Amygdala (tissue), 56 donors: ENCODE results near the gene KIF12.

Source experiments
- DNase-seq, 56 donors: peaks; one replicate each; lab custom pipeline; 2025; lab: John Stamatoyannopoulos, UW

Gene KIF12

DNA sequence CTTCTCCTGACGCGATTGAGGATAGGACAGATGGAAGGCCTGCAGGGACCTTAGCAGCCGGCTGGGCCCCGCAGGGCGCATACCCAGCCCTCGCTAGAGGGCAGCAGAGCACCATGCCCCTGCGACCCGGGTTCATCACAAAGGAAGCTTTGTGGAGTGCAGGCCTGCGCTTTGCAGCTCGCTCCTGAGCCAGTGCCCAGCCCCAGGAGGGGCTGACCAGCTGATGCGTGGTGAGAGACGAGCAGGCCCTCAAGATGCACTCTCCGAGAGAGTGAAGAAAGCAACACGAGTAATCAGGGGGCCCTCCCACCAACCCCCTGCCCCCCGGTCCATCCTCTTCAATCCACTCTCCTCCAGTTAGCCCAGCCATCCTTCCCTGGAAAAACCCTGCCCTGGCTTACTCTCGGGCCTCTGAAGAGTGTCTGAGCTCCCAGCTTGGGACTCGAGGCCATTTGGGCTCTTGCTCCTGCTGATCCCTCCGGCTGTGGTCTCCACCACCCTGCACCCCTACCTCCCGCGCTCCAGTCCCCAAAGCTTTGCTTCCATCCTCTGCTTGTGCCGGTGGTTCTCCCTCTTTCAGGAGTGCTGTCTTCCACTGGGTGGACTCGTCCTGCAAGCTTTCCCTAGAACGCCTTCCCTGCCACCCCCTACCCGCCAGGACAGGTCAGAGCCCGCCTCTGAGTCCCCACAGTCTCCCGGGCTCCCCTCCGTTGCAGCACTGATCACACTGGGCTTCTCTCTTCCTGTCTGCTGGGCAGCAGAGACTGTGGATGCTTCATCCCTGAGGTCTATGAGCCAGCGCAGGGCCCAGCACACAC lies 9.1 kb upstream of the KIF12 start:
- peak in 51 of 56 donors; percentile 14 to 85 (median 60) for DNase-seq

DNA sequence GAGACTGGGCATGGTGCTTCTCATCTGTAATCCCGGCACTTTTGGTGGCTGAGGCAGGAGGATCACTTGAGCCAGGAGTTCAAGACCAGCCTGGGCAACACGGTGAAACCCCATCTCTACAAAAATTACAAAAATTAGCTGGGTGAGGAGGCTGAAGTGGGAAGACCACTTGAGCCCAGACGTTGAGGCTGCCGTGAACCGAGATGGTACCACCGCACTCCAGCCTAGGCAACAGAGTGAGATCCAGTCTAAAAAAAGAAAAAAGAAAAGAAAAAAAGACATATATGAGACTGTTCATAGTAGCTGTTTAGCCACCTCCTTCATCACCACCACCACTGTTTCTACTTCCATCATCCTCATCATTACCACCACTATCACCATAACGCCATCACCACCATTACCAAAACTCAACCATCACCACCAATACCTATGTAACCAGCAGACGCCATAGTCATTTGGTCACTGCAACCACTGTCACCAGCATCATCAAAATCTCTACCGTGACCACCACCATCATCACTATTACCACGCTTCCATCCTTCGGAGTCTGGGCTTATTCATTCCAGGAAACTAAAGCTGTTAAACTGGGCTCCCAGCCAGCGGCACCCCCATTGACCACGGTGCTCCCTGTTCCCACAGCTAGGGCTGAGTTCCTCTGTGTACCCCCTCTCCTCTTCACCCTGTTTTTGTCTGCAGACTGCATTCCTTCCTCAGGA lies 8.4 kb upstream of the KIF12 start:
- no peak for DNase-seq

DNA sequence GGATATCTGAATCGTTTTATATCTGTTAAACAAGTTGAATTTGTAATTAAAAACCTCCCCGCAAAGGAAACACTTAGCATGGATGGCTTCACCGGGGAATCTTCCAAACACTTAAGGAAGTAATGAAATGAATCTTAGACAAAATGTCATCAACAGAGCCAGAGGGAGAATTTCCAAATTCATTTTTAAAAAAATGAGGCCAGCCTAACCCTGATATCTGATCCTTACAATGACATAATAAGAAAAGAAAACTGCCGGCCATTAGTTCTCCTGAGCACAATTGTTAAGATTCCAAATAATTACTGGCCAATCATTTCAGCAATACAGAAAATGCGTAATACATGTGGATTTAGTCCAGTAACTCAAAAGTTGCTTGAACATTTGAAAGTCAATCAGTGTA lies 6.1 kb upstream of the KIF12 start:
- no peak for DNase-seq

DNA sequence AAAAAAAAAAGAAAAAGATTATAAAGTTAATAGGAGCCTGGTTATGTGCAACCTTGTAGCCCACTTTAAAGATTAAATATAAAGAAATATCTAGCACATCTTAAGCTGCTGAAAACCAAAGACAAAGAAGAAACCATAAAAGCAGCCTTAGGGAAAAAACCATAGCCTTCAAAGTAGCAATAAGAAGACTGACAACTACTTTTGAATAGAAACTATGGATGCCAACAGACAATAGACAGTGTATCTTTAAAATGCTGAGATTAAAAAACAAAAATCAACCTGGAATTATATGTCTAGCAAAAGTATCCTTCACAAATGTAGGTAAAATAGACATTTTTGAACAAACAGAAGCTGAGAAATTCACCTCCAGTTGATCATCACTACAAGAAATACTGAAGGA lies 3.4 kb upstream of the KIF12 start:
- no peak for DNase-seq

DNA sequence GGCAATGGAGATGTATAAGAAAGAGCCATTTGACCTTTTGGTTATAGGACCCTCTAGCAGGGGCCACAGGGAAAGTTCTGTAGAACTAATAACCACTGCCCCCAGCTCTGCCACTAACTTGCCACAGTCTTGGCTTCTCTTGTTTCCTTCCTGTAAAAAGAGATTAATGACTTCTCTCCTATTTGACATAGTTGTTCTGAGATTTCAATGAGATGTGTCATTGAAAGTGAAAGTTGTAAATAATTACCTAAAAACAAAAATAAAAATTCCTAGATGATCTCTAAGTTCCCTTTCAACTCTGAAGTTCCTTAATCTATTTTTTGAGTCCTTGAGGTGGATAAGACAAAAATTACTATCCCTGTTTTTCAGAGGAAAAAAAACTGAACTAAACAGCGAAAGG lies 1.4 kb upstream of the KIF12 start:
- DNase-seq, result no peak

DNA sequence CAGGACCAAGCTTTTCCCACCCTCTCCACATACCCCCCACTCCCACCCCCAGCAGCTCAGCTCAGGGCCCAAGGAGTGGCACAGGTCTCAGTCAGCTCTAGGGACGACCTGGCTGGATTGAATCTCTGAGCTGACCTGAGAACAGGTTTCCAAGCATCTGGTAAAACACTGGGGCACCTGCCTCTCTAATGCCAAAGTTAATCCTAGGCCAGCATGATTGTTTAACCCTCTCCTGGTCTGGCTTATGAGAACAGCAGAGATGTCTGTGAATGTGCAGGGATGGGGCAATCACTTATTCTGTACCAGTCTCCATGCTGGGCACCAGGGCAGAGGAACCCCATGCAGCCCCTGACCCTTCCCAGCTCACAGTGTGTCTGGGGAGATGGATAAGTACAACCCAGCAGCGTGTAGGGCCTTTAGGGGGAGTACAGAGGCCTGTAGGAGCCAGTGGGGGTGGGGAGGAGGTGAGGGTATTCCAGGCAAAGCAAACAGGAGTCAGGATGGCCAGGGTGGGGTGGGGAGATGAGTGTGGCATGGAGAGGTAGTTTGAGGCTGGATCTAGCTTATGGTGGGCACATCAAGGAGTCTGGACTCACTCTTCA lies 678 bp upstream of the KIF12 start:
- no peak for DNase-seq

DNA sequence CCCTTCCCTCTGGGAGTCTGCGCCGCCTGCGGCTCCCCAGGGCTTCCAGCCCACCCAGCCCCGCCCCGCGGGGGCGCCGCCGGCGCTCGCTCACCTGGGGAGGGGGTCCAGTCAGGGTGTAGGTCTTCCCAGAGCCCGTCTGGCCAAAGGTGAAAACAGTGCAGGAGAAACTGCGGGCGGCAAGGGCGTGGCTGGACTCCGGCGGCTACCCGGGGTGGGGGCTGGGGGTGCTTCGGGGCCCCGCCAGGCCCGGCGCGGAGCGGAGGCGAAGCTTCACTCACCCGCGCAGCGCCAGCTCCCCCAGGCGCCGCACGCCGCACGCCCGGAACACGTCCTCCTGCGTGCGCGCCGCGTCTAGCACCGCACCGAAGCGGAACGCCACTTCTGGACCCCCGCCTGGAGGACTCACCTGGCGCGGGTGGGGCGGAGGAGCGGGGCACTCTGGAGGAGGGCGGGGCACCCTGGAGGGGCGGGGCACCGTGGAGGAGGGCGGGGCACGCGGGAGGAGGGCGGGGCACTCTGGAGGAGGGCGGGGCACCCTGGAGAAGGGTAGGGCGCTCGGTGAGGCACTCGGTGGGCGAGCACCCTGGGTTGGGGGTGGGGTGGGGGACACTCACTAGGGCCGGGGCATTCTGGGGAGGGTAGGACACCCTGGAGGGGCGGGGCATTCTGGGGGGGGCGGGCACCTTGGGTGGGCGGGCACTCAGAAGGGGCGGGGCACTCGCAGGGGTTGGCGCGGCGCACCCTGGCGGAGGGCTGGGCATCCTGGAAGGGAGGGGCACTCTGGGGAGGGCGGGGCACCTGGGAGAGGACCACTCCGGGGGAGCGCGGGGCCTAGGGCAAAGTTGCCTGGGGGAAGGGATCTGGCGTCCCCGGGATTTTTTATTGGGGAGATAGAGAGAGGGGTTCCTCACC lies 814 bp downstream of the KIF12 start:
- peak in 11 of 56 donors; percentile 14 to 70 (median 30) for DNase-seq

DNA sequence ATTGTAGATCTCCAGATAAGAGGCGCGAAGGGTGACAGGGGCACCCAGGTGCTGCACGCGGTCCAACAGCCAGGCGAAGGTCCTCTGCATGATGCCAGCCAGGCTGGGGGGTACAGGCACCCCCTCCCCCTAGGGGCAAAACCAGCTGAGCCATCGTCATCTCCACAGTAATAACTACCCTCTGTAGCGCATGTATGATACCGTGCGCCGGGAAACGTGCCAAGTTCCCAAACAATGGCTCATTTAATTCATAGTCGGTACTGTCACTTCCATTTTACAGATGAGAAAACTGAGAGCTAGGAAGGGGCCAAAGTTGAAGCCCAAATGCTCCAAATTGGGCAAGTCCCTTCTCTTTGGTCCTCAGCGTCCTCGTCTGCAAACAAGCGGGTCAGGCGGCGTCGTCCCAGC lies 1.5 kb downstream of the KIF12 start:
- peak in 5 of 56 donors; percentile 5 to 61 (median 9) for DNase-seq

DNA sequence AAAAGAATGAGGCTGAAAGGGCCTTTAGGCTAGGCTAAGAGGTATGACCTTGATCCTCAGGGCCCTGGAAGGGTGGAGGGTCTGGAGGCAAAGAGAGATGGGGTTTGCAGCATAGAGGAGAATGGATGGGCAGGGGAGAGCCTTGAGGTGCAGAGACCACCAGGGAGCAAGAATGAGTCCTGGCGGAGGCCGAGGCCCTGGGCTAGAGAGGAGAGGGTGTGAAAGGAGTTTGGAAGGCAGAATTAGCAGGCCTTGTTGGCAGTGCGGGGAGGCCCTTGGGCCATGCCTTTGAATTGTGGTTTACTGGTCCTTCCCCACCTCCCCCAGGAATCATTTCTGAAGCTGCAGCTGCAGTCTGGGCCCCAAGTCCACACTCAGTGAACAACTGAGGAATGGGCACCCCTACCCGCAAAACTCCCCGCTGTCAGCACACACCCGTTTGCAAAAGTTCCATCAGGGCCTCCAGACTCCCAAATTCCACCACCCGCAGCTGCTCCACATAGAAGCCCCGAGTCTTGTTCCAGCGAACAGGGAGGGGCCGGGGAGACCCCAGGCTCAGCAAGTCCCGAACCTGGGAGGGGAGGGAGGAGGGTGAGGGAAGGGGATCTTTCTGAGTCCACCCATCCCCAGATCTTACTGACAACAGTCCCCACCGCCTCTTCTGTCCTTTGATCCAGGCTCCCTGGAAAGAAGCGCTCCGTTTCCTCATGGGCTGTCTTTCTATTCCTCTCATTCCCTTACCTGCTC lies 2.1 kb downstream of the KIF12 start:
- no peak for DNase-seq

DNA sequence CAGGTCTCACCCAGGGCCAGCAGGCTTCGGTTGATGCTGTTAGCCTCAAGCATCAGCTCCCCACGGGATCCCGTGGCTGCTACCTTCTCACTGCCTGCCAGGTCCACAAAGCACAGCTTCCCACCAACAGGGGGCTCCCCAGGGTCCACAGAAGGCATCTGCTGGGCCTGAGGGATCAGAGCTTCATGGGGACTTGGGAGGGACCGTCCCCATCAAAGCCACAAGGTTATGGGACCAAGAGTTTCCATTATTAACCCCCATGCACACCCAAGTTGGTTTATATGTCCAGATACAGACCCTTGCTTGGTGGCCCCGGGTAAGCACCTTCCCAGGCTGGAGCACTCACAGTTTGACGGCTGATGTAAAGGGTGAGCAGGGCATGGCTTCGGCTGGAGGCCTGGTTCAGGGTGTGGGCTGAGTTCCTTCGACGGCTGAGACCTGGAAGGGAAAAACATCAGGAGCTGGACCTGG lies 3.0 kb downstream of the KIF12 start:
- no peak for DNase-seq

DNA sequence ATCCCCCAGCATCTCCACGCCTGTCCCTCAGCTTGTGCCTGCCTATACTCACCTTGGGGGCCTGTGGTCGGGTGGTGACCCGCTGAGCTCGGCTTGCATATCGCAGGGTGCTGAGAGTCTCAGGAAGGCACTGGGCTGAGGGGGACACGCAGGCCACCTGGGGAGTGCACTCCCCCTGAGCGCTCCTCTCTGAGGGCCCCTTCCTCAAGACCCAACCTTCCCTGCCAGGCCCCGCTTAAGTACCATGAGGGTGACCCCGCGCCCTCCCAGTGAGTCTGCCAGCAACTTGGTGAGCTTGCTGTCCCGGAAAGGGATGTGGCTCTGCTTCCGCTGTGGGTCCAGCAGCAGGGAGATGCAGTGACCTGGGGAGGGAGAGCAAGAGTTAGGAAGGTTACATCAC lies 4.1 kb downstream of the KIF12 start:
- DNase-seq, result no peak

DNA sequence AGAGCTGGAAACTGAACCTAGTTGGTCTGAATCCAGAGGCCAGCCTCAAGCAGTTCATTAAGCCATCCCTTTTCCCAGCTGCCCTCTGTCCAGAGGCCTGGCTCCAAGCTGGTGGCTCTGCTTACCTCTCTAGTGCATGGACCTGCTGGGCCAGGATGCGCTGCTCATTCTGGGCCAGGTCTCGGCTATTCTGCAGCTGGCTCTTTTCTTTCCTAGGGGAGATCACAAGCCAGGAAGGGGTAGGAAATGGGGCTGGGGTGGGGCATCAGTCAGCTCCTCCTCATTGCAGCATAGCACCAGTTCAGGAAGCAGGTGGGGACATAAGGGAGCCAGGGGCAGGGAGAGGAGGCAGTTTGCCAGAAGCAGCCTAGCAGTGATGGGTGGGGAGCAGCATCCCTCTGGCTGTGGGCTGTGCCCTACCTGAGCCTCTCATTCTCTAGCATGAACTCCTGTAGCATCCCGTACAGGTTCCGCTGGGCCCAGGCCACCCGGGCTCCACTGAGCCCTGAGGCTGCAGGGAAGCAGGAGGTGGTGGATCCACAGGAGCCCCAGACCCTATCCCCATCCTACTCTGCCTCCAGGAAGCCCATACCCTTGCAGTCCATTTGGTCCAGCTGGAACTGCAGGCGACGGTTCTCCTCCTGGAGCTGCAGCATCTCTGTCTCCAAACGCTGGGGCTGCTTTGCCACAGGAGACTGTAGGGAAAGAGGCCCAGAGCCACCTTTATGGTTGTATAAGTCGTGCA lies 5.2 kb downstream of the KIF12 start:
- DNase-seq, result no peak

DNA sequence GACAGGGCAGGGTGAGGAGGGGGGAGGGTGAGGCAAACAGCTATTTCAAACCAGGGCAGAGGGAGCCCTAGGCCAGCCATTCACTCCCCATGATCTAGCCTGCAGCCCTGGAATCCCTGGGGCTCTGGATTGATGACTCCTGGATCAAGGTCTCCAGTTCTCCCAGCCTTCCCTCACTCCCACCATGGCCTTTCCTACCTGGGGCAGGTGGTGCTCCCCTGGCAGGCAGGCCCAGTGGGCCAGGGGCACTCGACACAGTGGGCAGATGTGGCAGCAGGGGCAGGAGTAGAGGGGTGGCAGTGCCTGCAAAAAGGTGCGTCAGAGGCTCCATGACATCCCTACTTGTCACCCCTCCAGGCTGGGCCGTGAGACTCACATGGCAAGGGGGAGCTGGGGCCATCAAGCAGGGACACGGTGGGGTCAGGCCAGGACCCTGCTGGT lies 6.0 kb downstream of the KIF12 start:
- no peak for DNase-seq

DNA sequence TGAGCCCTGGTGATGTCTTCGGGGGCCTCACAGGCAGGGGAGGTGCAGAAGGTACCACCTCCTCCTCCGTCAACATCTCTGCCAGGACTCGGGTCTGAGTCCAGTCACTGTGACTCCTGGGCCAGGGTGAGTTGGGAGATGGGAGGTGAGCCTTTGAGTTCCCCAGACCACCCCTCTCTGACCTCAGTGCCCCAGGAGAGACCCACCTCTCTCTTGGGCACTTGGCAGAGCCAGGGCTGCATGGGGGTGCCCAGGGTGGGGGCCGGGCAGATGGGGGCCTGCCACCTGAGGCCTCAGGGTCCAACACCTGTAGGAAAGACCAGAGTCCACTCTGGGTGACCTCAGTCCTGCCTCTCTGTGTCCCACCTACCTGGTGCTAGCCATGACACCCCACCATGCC lies 6.8 kb downstream of the KIF12 start:
- DNase-seq, result no peak

DNA sequence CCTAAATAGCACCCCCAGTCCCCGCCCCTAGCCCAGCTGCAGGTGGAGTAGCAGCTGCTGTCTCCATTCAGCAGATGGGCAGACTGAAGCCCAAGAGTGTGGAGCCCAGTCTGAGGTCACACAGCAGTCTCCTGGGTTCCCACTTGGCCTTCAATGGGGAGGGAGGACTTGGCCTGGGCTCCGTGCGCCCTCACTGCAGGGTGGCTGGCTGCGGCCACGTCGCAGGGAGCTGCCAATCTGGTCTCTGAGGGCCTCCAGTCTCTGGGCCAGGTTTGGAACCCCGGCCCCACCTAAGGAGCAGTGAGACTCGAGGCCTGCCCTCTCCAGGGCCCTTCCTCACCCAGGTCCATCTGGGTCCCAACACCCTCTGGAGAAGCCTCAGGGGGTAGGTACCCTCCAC lies 7.4 kb downstream of the KIF12 start:
- DNase-seq, result no peak

DNA sequence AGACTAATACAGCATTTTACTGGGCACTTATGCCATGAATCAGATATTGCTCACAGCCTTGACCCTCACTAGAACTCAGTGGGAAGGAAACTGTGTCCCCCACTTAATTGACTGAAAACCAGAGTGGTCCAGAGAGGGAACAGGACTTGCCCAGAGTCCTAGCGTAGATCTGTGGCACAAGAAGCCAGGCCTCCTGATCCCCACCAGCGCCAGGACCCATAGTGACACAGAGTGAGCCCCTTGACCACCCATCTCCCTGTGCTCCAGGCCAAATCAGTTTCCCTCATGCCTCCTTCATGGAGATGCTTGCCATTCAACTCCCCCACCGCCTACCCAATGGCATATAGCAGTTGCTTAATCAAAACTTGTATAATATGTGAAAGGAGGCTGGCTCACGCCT lies 8.3 kb downstream of the KIF12 start:
- no peak for DNase-seq

DNA sequence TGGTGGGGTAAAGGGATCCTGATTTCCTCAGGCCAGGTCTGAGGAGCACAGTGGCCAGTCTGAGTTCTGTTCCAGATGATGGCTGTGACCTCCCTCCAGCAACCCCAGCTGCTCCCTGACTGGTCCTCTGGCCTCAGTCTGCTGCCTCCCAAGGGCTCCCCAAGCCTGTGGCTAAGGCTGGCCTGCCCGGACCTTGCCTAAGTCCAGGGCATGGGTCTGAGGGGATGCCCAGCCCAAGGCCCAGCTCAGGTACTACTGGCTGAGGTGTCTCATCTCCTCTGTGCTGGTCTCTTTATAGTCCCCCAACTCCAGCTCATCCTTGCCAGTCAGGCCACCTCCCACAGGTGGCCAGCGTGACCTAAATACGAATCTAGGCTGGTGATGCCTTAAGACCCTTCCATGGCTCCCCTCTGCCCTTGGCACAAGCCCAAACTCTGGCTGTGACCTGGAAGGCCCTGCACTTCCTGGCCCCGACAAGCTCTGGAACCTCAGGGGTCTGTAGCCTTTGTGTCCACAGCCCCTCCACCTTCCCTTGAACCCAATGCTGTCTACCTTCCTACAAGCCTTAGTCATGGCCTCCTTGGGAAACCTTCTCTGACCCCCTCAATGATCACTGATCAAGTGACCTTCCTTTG lies 9.8 kb downstream of the KIF12 start:
- DNase-seq, result no peak

DNA sequence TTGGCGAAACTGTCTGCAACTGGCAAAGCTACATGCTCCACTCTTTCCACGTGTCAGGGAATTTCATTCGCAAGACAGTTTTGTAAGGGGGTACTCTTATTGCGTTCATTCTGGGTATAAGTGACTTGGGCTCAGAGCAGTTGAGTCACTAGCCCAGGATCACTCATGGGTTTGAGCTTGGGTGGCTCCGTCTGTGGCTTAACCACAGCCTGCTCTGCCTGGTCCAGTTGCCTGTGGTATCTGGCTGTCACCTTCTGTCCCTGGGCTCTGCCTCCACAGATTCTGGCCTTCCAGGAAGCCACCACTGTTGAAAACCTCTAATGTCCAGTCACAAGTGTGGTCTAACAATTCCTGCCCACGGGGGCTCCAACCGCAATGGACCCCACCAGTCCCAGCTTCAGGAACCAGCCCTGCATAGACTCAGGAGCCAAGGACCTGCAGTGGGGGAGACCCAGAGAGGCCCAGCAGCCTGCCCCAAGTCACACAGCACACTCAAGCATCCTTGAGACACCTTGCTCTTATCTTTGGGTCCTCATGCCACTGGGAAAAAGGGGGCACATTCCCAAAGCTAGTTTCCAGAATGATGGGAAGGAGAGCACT lies 10.4 kb downstream of the KIF12 start:
- no peak for DNase-seq
